DND-41 (cell line): Measurements from ENCODE around the gene CSRNP3.
"Not testable (repeated sequence)": the region's sequence is repeated elsewhere in the genome, so short reads cannot be mapped to it uniquely, and the experiment has no call there.

ENCODE experiments used
- EZH2 ChIP-seq: IDR thresholded peaks from 3 replicates; pipeline ENCODE4 v1.6.1; 2012; ENCODE audit warnings: borderline replicate concordance, low read depth, mild to moderate bottlenecking, moderate library complexity, low read length, inconsistent platforms; ENCODE audit not compliant: severe bottlenecking
- TF ChIP-seq, protein P1 (sequence below): IDR thresholded peaks from 2 replicates; pipeline ENCODE4 v1.5.1; 2012; ENCODE audit warnings: borderline replicate concordance, low read length, moderate library complexity, mild to moderate bottlenecking; ENCODE audit not compliant: poor library complexity, severe bottlenecking; ENCODE audit errors: extremely low read depth

DNA sequence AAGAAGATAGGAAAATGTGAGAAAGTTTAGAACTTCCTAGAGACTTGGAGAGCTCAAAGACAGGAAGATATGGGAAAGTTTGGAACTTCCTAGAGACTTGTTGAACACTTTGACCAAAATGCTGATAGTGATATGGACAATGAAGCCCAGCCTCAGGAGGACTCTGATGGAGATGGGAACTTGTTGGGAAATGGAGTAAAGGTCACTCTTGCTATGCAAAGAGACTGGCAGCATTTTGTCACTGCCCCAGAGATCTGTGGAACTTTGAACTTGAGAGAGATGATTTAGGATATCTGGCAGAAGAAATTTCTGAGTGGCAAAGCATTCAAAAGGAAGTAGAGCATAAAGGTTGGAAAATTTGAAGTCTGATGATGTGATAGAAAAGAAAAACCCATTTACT, 121.5 kb downstream of the CSRNP3 start:
- TF ChIP-seq, protein P1, sequence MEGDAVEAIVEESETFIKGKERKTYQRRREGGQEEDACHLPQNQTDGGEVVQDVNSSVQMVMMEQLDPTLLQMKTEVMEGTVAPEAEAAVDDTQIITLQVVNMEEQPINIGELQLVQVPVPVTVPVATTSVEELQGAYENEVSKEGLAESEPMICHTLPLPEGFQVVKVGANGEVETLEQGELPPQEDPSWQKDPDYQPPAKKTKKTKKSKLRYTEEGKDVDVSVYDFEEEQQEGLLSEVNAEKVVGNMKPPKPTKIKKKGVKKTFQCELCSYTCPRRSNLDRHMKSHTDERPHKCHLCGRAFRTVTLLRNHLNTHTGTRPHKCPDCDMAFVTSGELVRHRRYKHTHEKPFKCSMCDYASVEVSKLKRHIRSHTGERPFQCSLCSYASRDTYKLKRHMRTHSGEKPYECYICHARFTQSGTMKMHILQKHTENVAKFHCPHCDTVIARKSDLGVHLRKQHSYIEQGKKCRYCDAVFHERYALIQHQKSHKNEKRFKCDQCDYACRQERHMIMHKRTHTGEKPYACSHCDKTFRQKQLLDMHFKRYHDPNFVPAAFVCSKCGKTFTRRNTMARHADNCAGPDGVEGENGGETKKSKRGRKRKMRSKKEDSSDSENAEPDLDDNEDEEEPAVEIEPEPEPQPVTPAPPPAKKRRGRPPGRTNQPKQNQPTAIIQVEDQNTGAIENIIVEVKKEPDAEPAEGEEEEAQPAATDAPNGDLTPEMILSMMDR, result not testable (repeated sequence)
- not testable (repeated sequence) for TF ChIP-seq EZH2
